BLaER1 (cell line): ENCODE results near the gene FAAP100.

Source experiments
- H3K27ac ChIP-seq: shearing (Covaris generic); formaldehyde crosslinking; 2 replicates; pipeline ENCODE4 v1.8.1; 2022
- H3K27me3 ChIP-seq: shearing (Covaris generic); formaldehyde crosslinking; 2 replicates; pipeline ENCODE4 v1.8.1; 2022
- H3K36me3 ChIP-seq: shearing (Covaris generic); formaldehyde crosslinking; 2 replicates; pipeline ENCODE4 v1.8.1; 2022
- H3K4me1 ChIP-seq: shearing (Covaris generic); formaldehyde crosslinking; 2 replicates; pipeline ENCODE4 v1.8.1; 2022
- H3K4me2 ChIP-seq: shearing (Covaris generic); formaldehyde crosslinking; 2 replicates; pipeline ENCODE4 v1.8.1; 2022
- H3K4me3 ChIP-seq: shearing (Covaris generic); formaldehyde crosslinking; 2 replicates; pipeline ENCODE4 v1.8.1; 2022
- H3K9ac ChIP-seq: shearing (Covaris generic); formaldehyde crosslinking; 2 replicates; pipeline ENCODE4 v1.8.1; 2022
- H3K9me3 ChIP-seq: shearing (Covaris generic); formaldehyde crosslinking; 2 replicates; pipeline ENCODE4 v1.8.1; 2022
- H4K20me1 ChIP-seq: shearing (Covaris generic); formaldehyde crosslinking; 2 replicates; pipeline ENCODE4 v1.8.1; 2022
- Cebpa-rat ChIP-seq: shearing (Covaris generic); IDR thresholded peaks from 2 replicates; pipeline ENCODE4 v1.8.1; 2022

Gene FAAP100

DNA sequence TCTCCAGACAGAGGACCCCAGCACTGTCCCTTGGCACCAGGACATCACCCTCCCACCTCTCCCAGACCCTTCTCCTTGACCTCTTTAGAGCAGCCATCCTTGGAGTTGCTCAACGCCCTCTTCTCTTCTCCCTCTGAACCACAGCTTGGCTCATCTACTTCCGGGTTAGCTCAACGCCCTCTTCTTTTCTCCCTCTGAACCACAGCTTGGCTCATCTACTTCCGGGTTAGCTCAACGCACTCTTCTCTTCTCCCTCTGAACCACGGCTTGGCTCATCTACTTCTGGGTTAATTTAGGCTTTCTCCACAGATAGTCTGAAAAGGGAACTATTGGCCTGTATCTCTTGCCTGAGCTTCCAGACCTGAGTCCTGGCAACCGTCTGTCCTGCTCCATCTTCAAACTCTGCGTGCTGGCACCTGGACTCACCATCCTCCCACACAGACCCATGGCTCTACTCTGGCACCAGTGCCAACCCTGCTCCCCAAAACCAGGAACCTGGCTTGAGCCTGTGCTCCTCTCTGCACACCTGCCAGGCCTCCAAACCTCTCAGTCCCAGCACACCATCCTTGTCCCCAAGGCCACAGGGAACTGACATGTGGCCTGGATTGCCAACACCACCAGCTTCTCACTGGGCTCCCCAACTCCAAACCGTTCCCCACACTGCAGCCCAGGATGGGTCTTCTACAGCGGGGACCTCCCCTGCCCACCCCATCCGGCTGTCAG is 25.3 kb upstream of the FAAP100 start:
- Histone ChIP-seq H3K27me3 (no peaks in the 10 kb centered on the region), H3K36me3 (peaks cover 98% of the 10 kb centered on the region), H3K9me3 (no peaks in the 10 kb centered on the region), H4K20me1 (peaks cover 79% of the 10 kb centered on the region), H3K9ac (no peak overlapping the region), H3K4me1 (no peaks in the 10 kb centered on the region), H3K4me2 (no peak overlapping the region), H3K4me3 (no peak overlapping the region), H3K27ac (no peak overlapping the region)
- no peak for TF ChIP-seq Cebpa-rat

DNA sequence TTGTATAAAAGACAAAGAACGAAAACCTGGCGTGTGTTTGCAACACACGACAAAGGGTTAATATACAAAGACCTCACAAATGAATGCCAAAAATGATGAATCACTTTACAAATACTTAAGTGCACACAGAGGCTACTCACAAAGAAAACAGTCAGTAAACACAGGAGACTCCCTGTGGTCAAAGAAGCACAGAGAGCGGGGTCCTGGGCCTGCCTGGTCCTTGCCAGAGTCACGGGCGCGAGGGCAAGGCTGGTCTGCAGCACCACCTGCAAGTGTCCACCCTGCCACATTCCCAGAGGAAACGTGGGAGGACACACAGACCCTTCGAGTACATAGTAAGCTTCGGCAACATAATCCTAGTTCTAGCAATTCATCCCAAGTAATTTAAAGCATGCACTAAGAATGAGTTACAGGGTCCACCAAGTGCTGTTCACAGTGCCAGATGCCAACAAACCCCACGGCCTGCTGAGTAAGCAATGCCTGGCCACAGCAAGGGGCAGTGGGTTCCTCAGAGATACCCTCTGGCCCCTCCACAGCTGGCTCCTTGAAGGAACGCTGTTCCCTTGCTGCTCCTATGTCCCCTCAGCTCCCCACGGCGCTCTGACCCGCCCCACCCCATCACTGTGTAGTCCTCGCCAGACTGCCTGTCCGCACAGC is 24.6 kb upstream of the FAAP100 start:
- no peak for TF ChIP-seq Cebpa-rat
- Histone ChIP-seq H3K36me3 (peaks cover 98% of the 10 kb centered on the region), H3K9ac (no peak overlapping the region), H3K9me3 (no peaks in the 10 kb centered on the region), H3K27ac (no peak overlapping the region), H3K4me2 (no peak overlapping the region), H3K27me3 (no peaks in the 10 kb centered on the region), H3K4me3 (no peak overlapping the region), H4K20me1 (peaks cover 76% of the 10 kb centered on the region), H3K4me1 (no peaks in the 10 kb centered on the region)

DNA sequence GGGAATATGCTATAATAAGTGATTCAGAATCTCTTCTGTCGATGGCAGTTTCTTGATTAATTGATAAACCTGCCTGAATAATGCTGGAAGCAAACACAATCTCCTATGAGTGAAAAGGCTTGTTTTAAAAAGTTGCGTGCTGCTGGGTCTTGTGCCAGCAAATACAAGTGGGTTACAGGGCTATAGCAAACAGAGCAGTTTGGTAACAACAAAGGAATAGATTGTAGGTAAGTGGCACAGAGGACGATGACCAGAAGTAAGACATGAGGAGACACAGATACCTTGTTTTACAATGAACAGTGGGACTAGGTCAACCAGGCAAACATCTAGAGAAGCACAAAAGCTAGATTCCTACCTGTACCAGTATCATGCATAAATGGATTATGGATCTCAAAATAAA is 23.7 kb upstream of the FAAP100 start:
- TF ChIP-seq Cebpa-rat: no peak
- no peak overlapping the region for H3K4me3 ChIP-seq
- H3K36me3 ChIP-seq: peaks cover 100% of the 10 kb centered on the region
- no peak overlapping the region for H3K9ac ChIP-seq
- no peaks in the 10 kb centered on the region for H3K27me3 ChIP-seq
- H3K4me1 ChIP-seq: no peaks in the 10 kb centered on the region
- H3K9me3 ChIP-seq: no peaks in the 10 kb centered on the region
- no peak overlapping the region for H3K27ac ChIP-seq
- H4K20me1 ChIP-seq: peaks cover 84% of the 10 kb centered on the region
- no peak overlapping the region for H3K4me2 ChIP-seq

DNA sequence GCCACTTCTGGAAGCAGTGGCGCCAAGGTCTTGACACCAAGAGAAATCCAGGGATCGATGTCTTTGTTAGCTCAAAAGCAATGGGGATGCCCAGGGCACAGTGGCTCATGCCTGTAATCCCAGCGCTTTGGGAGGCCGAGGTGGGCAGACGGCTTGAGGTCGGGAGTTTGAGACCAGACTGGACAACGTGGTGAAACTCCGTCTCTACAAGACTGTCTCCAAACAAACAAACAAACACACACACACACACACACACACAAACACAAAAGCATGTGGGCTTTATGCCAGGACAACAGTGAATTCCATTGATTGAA is 22.4 kb upstream of the FAAP100 start:
- no peak overlapping the region for H3K27ac ChIP-seq
- H4K20me1 ChIP-seq: peaks cover 77% of the 10 kb centered on the region
- no peaks in the 10 kb centered on the region for H3K9me3 ChIP-seq
- no peak for TF ChIP-seq Cebpa-rat
- H3K36me3 ChIP-seq: peaks cover 100% of the 10 kb centered on the region
- H3K9ac ChIP-seq: no peak overlapping the region
- no peak overlapping the region for H3K4me3 ChIP-seq
- H3K4me2 ChIP-seq: no peak overlapping the region
- H3K4me1 ChIP-seq: no peaks in the 10 kb centered on the region
- no peaks in the 10 kb centered on the region for H3K27me3 ChIP-seq

DNA sequence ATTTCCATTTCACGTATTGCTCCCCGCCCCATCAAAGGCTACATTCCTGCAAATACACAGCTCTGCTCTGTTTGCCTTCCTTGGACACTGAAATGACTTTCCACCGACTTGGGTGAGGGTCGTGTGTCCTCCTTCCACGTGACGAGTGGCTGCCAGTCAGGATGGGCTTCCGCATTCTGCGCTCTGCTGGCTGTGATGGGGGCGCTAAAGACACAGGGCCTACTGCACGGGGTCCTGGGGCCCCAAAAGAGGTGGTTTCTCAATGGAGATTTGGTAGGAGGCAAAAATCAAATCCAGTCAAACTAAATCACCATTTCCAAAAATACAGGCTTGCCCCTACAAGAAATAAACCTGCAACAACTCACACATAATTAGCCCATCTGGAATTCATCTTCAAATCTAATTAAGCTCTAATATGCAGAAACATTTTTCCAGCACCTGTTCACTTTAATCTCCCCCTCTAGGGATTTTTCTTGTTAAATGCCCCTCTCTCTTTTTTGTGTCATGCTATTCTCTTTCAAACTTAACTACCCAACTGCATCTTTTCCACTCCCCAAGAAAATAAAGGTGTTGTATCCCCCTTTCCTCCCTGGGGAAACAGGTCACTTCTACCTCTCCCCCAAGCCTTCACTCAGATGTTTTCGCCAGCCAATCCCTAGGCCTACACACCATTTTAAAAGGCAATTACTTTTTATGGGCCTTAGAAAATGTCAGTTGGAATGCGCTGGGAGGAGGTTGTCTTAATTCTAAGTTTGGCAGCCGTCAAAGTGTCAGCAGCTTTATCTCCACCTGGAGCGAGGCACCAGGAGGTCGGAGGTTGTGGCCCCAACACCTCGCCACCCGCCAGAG is 21.9 kb upstream of the FAAP100 start:
- Histone ChIP-seq H3K4me3 (no peak overlapping the region), H3K36me3 (peaks cover 100% of the 10 kb centered on the region), H3K4me1 (no peaks in the 10 kb centered on the region), H3K27me3 (no peaks in the 10 kb centered on the region), H3K9me3 (no peaks in the 10 kb centered on the region), H3K27ac (no peak overlapping the region), H4K20me1 (peaks cover 76% of the 10 kb centered on the region), H3K4me2 (no peak overlapping the region), H3K9ac (no peak overlapping the region)
- TF ChIP-seq Cebpa-rat: no peak

DNA sequence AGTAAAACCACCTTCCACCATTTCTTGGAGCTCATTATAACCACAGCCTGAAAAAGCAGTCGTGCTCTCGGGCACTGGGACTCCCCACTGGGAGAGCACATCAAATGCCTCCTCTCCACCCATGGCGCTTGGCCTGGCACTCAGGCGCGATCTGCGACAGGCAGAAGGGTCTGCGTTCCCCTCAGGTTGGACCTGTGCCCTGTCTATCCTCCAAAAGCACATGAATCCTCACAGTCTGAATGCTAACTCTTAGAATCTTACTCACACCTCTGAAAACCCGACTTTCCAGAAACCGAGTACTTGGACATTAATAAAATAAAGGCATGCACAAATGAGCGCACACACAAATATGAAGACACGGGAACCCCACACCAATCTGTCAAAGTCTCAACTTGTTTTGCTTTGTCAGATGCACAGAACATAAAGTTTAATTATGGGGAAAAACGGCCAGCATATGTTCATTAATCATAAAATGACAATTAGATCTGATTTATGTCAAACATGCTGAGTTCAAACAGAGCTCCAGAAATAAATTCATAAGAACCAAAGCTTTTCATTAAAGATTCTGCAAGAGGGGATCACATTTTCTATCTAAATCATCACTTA is 20.5 kb upstream of the FAAP100 start:
- Histone ChIP-seq H4K20me1 (peaks cover 78% of the 10 kb centered on the region), H3K27me3 (no peaks in the 10 kb centered on the region), H3K36me3 (peaks cover 100% of the 10 kb centered on the region), H3K4me3 (no peak overlapping the region), H3K9me3 (no peaks in the 10 kb centered on the region), H3K27ac (no peak overlapping the region), H3K9ac (no peak overlapping the region), H3K4me2 (no peak overlapping the region), H3K4me1 (peaks cover 9% of the 10 kb centered on the region)
- TF ChIP-seq Cebpa-rat: no peak

DNA sequence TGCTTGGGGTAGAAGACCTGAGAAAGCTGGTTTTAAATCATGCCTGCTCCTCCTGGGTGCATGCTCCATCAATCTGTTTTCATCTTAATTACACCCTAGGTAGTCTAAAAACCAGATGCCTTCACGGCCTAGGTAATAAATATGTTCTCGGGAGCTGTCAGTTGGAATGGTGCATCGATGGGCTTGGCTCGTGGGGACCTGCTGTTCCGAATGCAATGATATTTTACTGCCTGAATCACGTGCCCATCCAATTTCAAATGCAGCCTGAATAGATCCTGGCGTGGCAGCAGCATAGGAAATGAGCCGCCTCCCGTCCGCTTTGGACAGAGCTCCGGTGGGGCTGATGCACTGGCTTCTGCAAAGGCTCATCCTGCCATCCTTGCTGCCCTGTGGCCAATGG is 18.8 kb upstream of the FAAP100 start:
- H3K27me3 ChIP-seq: no peaks in the 10 kb centered on the region
- peaks cover 95% of the 10 kb centered on the region for H3K36me3 ChIP-seq
- H3K4me2 ChIP-seq: no peak overlapping the region
- H3K4me1 ChIP-seq: peaks cover 26% of the 10 kb centered on the region
- H3K4me3 ChIP-seq: no peak overlapping the region
- H3K9me3 ChIP-seq: no peaks in the 10 kb centered on the region
- H4K20me1 ChIP-seq: peaks cover 79% of the 10 kb centered on the region
- no peak for TF ChIP-seq Cebpa-rat
- H3K27ac ChIP-seq: no peak overlapping the region
- H3K9ac ChIP-seq: no peak overlapping the region

DNA sequence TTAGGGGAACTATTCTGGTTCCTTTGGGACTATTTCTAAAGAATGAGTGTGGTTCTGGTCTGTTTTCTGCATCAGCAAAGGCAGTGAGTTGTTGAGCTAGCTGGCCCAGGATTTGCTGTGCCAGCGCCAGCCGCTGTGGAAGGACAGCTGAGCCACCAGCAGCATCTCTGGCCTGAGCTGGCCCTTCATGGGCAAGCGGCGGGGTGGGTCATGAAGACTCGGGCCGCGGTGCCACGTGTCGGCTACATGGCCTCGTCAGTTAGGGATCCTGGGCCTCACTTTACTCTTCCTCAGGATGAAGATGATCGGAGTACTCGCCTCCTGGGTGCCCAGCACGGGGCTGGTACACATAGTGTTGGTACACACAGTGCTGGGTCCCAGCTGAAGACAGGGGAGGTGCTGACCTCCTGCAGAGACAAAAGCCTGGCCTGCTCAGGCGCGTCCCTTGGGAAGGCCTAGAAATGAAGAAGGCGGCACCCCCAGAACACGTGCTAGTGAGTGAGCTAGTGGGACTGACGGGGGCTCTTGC is 17.9 kb upstream of the FAAP100 start:
- no peak for TF ChIP-seq Cebpa-rat
- H3K4me2 ChIP-seq: no peak overlapping the region
- H3K9me3 ChIP-seq: no peaks in the 10 kb centered on the region
- no peak overlapping the region for H3K9ac ChIP-seq
- no peak overlapping the region for H3K4me3 ChIP-seq
- peaks cover 31% of the 10 kb centered on the region for H3K4me1 ChIP-seq
- H4K20me1 ChIP-seq: peaks cover 71% of the 10 kb centered on the region
- no peak overlapping the region for H3K27ac ChIP-seq
- H3K36me3 ChIP-seq: peaks cover 95% of the 10 kb centered on the region
- no peaks in the 10 kb centered on the region for H3K27me3 ChIP-seq

DNA sequence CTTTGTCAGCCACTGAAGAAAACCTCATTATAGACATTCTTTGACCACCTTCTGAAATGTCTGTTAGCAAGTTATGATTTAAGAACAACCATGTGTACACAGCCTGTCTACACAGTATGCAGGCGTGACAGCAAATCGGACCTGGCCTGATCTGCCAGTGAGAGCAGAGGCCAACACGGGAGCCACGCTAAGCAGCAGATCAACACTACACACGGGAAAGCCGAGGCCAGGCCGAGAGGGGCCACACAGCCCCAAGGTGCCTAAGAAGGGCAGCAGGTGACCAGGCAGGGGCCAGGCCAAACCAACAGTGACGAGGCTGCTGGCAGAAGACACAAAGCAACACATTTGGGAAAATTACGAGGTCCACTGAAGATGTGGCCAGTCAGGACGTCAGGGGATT is 16.3 kb upstream of the FAAP100 start:
- 0 out of 2 replicates have a peak overlapping the region, but pooled peaks have one; percentile 24 for H3K9ac ChIP-seq

More for the DNA sequence above, 16.3 kb upstream of the FAAP100 start:
- peaks cover 57% of the 10 kb centered on the region for H4K20me1 ChIP-seq
- TF ChIP-seq Cebpa-rat: no peak
- H3K4me1 ChIP-seq: peaks cover 31% of the 10 kb centered on the region
- H3K4me2 ChIP-seq: no peak overlapping the region
- H3K36me3 ChIP-seq: peaks cover 95% of the 10 kb centered on the region
- H3K27me3 ChIP-seq: no peaks in the 10 kb centered on the region
- H3K27ac ChIP-seq: 0 out of 2 replicates have a peak overlapping the region, but pooled peaks have one; percentile 29
- no peak overlapping the region for H3K4me3 ChIP-seq
- H3K9me3 ChIP-seq: no peaks in the 10 kb centered on the region
